ENCODE results near the gene HIVEP1. TPM values are rescaled to one million over a fixed set of nuclear protein-coding genes. Genes with fewer than 3 reads are reported as not detected.

HIVEP1 gene
- total RNA-seq, 1 donor from 2014 or later: 13.7 TPM

DNA sequence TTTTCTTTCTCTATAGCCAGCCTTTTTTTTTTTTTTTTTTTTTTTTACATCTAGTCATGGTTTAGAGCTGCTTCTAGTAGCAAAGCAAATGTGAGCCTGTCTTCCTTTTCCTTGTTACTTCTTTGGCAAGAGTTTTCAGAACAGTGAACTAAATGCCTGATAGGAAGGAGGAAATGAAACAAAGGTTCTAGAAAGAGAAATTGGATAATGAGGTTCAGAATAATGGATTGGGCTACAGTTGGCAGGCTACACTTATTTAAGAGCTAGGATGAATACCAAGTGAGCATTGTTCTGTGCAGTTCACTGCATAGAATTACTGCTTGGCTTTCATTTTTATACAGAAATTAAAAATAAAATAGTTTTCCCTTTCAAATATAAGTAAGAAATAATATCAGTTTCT, 78.6 kb downstream of the HIVEP1 start:
- Histone ChIP-seq H3K27ac (replicated peaks) (no peak overlapping the region), H3K9me3 (replicated peaks) (peaks cover 14% of the 10 kb centered on the region), H3K27me3 (ENCODE audit: low read depth) (no peaks in the 10 kb centered on the region), H3K4me3 (no peak overlapping the region), H3K36me3 (no peaks in the 10 kb centered on the region), H3K4me1 (peaks cover 13% of the 10 kb centered on the region)
- intact Hi-C loops (cut with micrococcal nuclease): no loop called here
- TF ChIP-seq, protein P1, sequence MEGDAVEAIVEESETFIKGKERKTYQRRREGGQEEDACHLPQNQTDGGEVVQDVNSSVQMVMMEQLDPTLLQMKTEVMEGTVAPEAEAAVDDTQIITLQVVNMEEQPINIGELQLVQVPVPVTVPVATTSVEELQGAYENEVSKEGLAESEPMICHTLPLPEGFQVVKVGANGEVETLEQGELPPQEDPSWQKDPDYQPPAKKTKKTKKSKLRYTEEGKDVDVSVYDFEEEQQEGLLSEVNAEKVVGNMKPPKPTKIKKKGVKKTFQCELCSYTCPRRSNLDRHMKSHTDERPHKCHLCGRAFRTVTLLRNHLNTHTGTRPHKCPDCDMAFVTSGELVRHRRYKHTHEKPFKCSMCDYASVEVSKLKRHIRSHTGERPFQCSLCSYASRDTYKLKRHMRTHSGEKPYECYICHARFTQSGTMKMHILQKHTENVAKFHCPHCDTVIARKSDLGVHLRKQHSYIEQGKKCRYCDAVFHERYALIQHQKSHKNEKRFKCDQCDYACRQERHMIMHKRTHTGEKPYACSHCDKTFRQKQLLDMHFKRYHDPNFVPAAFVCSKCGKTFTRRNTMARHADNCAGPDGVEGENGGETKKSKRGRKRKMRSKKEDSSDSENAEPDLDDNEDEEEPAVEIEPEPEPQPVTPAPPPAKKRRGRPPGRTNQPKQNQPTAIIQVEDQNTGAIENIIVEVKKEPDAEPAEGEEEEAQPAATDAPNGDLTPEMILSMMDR (IDR thresholded peaks at IDR 0.05; ENCODE audit: borderline replicate concordance): no peak
- DNase-seq: no peak

GRCh38 chr6:12092762-12093161, 80.7 kb downstream of the HIVEP1 start:
- Histone ChIP-seq H3K27ac (replicated peaks) (no peak overlapping the region), H3K4me1 (peaks cover 13% of the 10 kb centered on the region), H3K9me3 (replicated peaks) (peaks cover 14% of the 10 kb centered on the region), H3K27me3 (ENCODE audit: low read depth) (no peaks in the 10 kb centered on the region), H3K4me3 (no peak overlapping the region), H3K36me3 (no peaks in the 10 kb centered on the region)
- DNase-seq: no peak
- intact Hi-C loops (cut with micrococcal nuclease): no loop called here
- TF ChIP-seq, protein P1 (IDR thresholded peaks at IDR 0.05; ENCODE audit: borderline replicate concordance): no peak

DNA sequence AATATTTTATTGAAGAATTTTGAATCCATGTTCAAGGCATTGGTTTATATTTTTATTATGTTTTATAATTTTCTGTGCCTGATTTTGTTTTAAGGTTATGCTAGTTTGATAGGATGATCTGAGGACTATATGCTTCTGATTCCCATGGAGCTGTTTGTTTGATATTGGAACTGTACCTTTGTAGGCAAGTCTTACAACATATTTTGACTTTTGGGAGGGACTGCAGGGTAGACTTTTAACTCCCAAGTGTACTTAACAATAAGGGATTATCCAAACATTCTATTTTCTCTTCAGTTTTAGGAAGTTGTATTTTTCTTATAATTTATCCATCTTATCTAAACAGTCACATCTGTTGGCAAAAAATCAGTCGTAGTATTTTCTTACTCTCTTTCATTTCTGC, 82.6 kb downstream of the HIVEP1 start:
- H3K9me3 ChIP-seq (replicated peaks): peaks cover 14% of the 10 kb centered on the region
- H3K36me3 ChIP-seq: no peaks in the 10 kb centered on the region
- H3K27ac ChIP-seq (replicated peaks): no peak overlapping the region
- H3K27me3 ChIP-seq (ENCODE audit: low read depth): no peaks in the 10 kb centered on the region
- peaks cover 8% of the 10 kb centered on the region for H3K4me1 ChIP-seq
- intact Hi-C loops (cut with micrococcal nuclease): no loop called here
- TF ChIP-seq, protein P1 (IDR thresholded peaks at IDR 0.05; ENCODE audit: borderline replicate concordance): no peak
- no peak for DNase-seq
- no peak overlapping the region for H3K4me3 ChIP-seq

DNA sequence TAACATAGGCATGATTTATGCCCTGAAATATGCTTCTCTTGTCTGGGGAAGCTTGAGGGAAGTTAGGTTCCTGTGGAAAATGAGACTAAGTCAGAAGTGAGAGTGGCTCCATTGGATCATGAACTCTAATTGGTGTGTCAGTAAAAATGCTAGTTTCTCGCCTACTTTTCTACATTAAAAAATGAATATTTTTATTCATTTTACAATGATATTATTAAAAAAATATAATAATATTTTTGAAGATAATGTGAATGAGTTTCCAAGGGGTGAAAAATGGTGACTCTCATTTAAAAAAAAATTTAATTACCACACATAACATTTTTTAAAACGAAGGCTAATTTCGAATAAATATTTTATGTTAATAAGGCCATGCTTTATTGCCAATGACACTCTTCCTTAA, 84.2 kb downstream of the HIVEP1 start:
- Histone ChIP-seq H3K4me1 (peaks cover 8% of the 10 kb centered on the region), H3K27ac (replicated peaks) (no peak overlapping the region), H3K27me3 (ENCODE audit: low read depth) (no peaks in the 10 kb centered on the region), H3K4me3 (no peak overlapping the region), H3K36me3 (no peaks in the 10 kb centered on the region), H3K9me3 (replicated peaks) (peaks cover 14% of the 10 kb centered on the region)
- DNase-seq: no peak
- intact Hi-C loops (cut with micrococcal nuclease): no loop called here
- TF ChIP-seq, protein P1 (IDR thresholded peaks at IDR 0.05; ENCODE audit: borderline replicate concordance): no peak

- Histone ChIP-seq H3K36me3 (no peaks in the 10 kb centered on the region), H3K9me3 (replicated peaks) (peaks cover 14% of the 10 kb centered on the region), H3K4me3 (no peak overlapping the region), H3K27me3 (ENCODE audit: low read depth) (no peaks in the 10 kb centered on the region), H3K4me1 (peaks cover 20% of the 10 kb centered on the region), H3K27ac (replicated peaks) (no peak overlapping the region)
- no peak for DNase-seq
- intact Hi-C loops (cut with micrococcal nuclease): no loop called here
- TF ChIP-seq, protein P1 (IDR thresholded peaks at IDR 0.05; ENCODE audit: borderline replicate concordance): no peak
Measured at GRCh38 chr6:12097791-12098190, 85.7 kb downstream of the HIVEP1 start.

Data from left ventricle myocardium inferior (tissue), 1 donor.